Prostate gland (tissue), 2 donors: Measurements from ENCODE around the gene CHN1. TPM values are rescaled to one million over a fixed set of nuclear protein-coding genes. Genes with fewer than 3 reads are reported as not detected.
A peak's percentile ranks its signal among the peaks of the same experiment; 100 is the strongest.

ENCODE experiments used
- DNase-seq: peaks from one replicate; pipeline ENCODE4 v3.0.0-alpha.2; 2019; ENCODE audit warnings: low spot score
- H3K27ac ChIP-seq, 2 donors: fragments of 200-600 bp; sonication (generic); 2 replicates each; pipeline ENCODE4 v1.5.1; 2017 to 2019
- H3K27me3 ChIP-seq: fragments of 200-600 bp; sonication (generic); replicated peaks from 2 replicates; pipeline ENCODE4 v1.5.1; 2019; ENCODE audit not compliant: insufficient read depth
- H3K36me3 ChIP-seq, 2 donors: fragments of 200-600 bp; sonication (generic); 1 replicate in 1 of 2; 2 replicates in 1 of 2; pipeline versions ENCODE4 v1.5.1 to v1.8.1; 2017 to 2019
- H3K4me1 ChIP-seq: fragments of 200-600 bp; sonication (generic); replicated peaks from 2 replicates; pipeline ENCODE4 v1.5.1; 2019
- H3K4me3 ChIP-seq, 2 donors: fragments of 200-600 bp; sonication (generic); 2 replicates each; pipeline ENCODE4 v1.5.1; 2017 to 2019
- H3K9me3 ChIP-seq: fragments of 200-600 bp; sonication (generic); 2 replicates; pipeline ENCODE4 v1.5.1; 2017
- POLR2A ChIP-seq: fragments of 450-650 bp; IDR thresholded peaks from one replicate; pipeline ENCODE4 v1.6.1; 2016; ENCODE audit warnings: antibody characterized with exemption, mild to moderate bottlenecking
- POLR2AphosphoS5 ChIP-seq: sonication (generic); formaldehyde crosslinking; IDR thresholded peaks from one replicate; pipeline ENCODE4 v1.6.1; 2017; ENCODE audit warnings: antibody characterized with exemption
- WGBS: methylation state at CpG from one replicate; pipeline ENCODE4 v1.1.5; 2018; 5-methylcytosine and 5-hydroxymethylcytosine counted together
- intact Hi-C: fragments of 100-400 bp; cut with DNase I; formaldehyde crosslinking; loops from one replicate; pipeline ENCODE4 v1.14.2; 2022
- total RNA-seq, 2 donors: library from RNA; depleted of rRNA; stranded (reverse); fragments of >200 nt; gene quantifications; one replicate each; pipeline ENCODE4 v1.1.0, GENCODE V29; 2016
- TF ChIP-seq, protein P1 (sequence below), 4 experiments: fragments of 200-600 bp in 2 of 4; fragments of 450-650 bp in 2 of 4; sonication (generic) in 2 of 4; IDR thresholded peaks; 1 replicate in 3 of 4; 2 replicates in 1 of 4; pipeline ENCODE4 v1.5.1; 2016 to 2019; ENCODE audit warnings: antibody characterized with exemption in 4 of 4, mild to moderate bottlenecking in 2 of 4, moderate library complexity in 2 of 4

Gene CHN1
- total RNA-seq, 2 donors from 2014 or later: 7.8 to 20.1 TPM

DNA sequence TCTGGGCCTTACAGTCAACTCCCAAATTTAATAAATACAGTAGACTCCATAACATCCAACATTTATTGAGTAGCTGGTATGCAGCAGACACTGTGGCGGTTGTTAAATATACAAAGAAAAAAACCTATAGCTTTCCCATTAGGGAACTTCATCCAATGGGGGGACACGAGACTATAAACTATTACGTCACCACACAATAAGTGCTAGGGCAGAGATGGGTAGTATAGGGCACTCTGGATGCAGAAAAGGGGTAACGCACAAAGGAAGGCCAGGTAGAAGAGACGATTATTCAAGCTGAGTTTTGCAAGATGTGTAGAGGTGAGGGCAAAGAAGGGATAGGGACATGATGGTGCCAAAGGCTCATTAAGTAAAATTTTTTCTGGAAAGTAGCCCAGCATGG lies 10.8 kb downstream of the CHN1 start:
- TF ChIP-seq POLR2A: no peak
- TF ChIP-seq, protein P1, sequence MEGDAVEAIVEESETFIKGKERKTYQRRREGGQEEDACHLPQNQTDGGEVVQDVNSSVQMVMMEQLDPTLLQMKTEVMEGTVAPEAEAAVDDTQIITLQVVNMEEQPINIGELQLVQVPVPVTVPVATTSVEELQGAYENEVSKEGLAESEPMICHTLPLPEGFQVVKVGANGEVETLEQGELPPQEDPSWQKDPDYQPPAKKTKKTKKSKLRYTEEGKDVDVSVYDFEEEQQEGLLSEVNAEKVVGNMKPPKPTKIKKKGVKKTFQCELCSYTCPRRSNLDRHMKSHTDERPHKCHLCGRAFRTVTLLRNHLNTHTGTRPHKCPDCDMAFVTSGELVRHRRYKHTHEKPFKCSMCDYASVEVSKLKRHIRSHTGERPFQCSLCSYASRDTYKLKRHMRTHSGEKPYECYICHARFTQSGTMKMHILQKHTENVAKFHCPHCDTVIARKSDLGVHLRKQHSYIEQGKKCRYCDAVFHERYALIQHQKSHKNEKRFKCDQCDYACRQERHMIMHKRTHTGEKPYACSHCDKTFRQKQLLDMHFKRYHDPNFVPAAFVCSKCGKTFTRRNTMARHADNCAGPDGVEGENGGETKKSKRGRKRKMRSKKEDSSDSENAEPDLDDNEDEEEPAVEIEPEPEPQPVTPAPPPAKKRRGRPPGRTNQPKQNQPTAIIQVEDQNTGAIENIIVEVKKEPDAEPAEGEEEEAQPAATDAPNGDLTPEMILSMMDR (IDR thresholded peaks at IDR 0.05): no peak
- Histone ChIP-seq H3K4me3 (no peak overlapping the region), H3K36me3 (no peaks in the 10 kb centered on the region), H3K9me3 (no peaks in the 10 kb centered on the region), H3K4me1 (no peaks in the 10 kb centered on the region), H3K27ac (no peak overlapping the region), H3K27me3 (no peaks in the 10 kb centered on the region)
- intact Hi-C loops: loop anchor here (5.0 kb wide), 1 partner anchor 247 kb away; no protein-coding TSS in a partner anchor
- DNase-seq: no peak
- WGBS: 96% methylated on average over 5 of the region's 5 CpGs

- no peaks in the 10 kb centered on the region for H3K9me3 ChIP-seq
- no peak for DNase-seq
- no peaks in the 10 kb centered on the region for H3K27me3 ChIP-seq
- H3K27ac ChIP-seq: no peak overlapping the region
- intact Hi-C loops: loop anchor here (5.0 kb wide), 1 partner anchor 246 kb away; no protein-coding TSS in a partner anchor
- TF ChIP-seq POLR2A (no peak), POLR2AphosphoS5 (no peak)
- TF ChIP-seq, protein P1 (IDR thresholded peaks at IDR 0.05): no peak
- no peaks in the 10 kb centered on the region for H3K36me3 ChIP-seq
- no peaks in the 10 kb centered on the region for H3K4me1 ChIP-seq
- H3K4me3 ChIP-seq: no peak overlapping the region
- 100% methylated on average over 1 of the region's 1 CpG for WGBS
Measured at GRCh38 chr2:174992886-174993285, 12.3 kb downstream of the CHN1 start.

GRCh38 chr2:174985614-174986013 lies 19.6 kb downstream of the CHN1 start:
- no peak overlapping the region for H3K4me3 ChIP-seq
- no peak for DNase-seq
- no peaks in the 10 kb centered on the region for H3K9me3 ChIP-seq
- no peaks in the 10 kb centered on the region for H3K4me1 ChIP-seq
- intact Hi-C loops: loop anchor here (1.0 kb wide), 1 partner anchor 214 kb away; no protein-coding TSS in a partner anchor
- no peaks in the 10 kb centered on the region for H3K36me3 ChIP-seq
- TF ChIP-seq POLR2AphosphoS5: no peak
- TF ChIP-seq, protein P1 (IDR thresholded peaks at IDR 0.05): peak in 3 of 4 experiments; percentile 45 to 61 (median 52)
- H3K27ac ChIP-seq: no peak overlapping the region
- H3K27me3 ChIP-seq: no peaks in the 10 kb centered on the region
- 30% methylated on average over 2 of the region's 2 CpGs for WGBS

- 46% methylated on average over 4 of the region's 4 CpGs for WGBS
- TF ChIP-seq POLR2AphosphoS5 (no peak), POLR2A (no peak)
- TF ChIP-seq, protein P1 (IDR thresholded peaks at IDR 0.05): no peak
- intact Hi-C loops: no loop called here
Measured at GRCh38 chr2:174984561-174984960, 20.6 kb downstream of the CHN1 start.

DNA sequence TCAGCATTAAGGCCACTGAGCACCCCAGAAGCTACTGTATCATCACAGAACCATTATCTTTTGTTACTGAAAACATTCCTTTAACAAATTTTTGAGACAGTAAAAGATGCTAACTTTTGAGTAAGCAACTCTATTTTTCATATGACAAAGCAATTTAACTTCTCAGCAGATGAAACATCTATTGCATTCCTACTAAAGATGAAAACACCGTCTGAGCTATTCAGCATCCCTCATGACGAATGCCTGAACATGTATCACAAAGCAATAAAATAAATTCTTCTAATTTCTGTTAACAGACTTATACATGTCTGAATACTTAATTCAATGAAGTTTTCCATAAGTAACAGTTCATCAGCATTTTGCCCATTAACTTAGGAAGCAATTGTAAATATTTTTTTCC lies 23.9 kb downstream of the CHN1 start:
- Histone ChIP-seq H3K27me3 (no peaks in the 10 kb centered on the region), H3K9me3 (no peaks in the 10 kb centered on the region), H3K27ac (no peak overlapping the region), H3K36me3 (no peaks in the 10 kb centered on the region), H3K4me3 (no peak overlapping the region), H3K4me1 (no peaks in the 10 kb centered on the region)
- intact Hi-C loops: no loop called here
- 69% methylated on average over 2 of the region's 2 CpGs for WGBS
- TF ChIP-seq POLR2A (no peak), POLR2AphosphoS5 (no peak)
- TF ChIP-seq, protein P1 (IDR thresholded peaks at IDR 0.05): no peak
- no peak for DNase-seq

More at GRCh38 chr2:174984561-174984960, 20.6 kb downstream of the CHN1 start:
- Histone ChIP-seq H3K27ac (no peak overlapping the region), H3K27me3 (no peaks in the 10 kb centered on the region), H3K4me1 (no peaks in the 10 kb centered on the region), H3K4me3 (no peak overlapping the region), H3K36me3 (no peaks in the 10 kb centered on the region), H3K9me3 (no peaks in the 10 kb centered on the region)
- no peak for DNase-seq
